ENCODE data around the gene CCDC187. TPM values are rescaled to one million over a fixed set of nuclear protein-coding genes. Genes with fewer than 3 reads are reported as not detected.
A peak's percentile ranks its signal among the peaks of the same experiment; 100 is the strongest.

Gene CCDC187
- total and polyA plus RNA-seq, 2 of the 13 experiments (the other 11 are each of a cell fraction or from before 2014, with no cell fraction given): 0.03 to 0.13 TPM

- TF ChIP-seq PATZ1 (CRISPR knock-in tag; IDR thresholded peaks at IDR 0.05) (0 out of 2 replicates have a peak, but pooled peaks have one; percentile 16), ZFP91 (CRISPR knock-in tag; IDR thresholded peaks at IDR 0.05; ENCODE audit: borderline replicate concordance) (peak; percentile 20; the same call in 1 of the 2 replicates), XRCC5 (optimal IDR thresholded peaks at IDR 0.05; ENCODE audit: low read length) (peak; percentile 35), ZNF232 (CRISPR knock-in tag; IDR thresholded peaks at IDR 0.05; ENCODE audit: borderline replicate concordance) (no peak)
These were observed 39.9 kb downstream of the CCDC187 start (continued) for GRCh38 chr9:136264031-136264430.

- no TSS peak for BruUV-seq (replicated peaks)
- 56% methylated on average over 3 of the region's 6 CpGs for WGBS (ENCODE audit: low lambda C conversion rate)
- in situ Hi-C loops (cut with HindIII; ENCODE audit: extremely low pct_ligation_motif_present, low pct_unique_long_range_greater_than_20kb): loop anchor here (25.0 kb wide), 1 partner anchor 275 kb away; no protein-coding TSS in a partner anchor
- FAIRE-seq (no peak), DNase-seq (ENCODE audit: low spot score) (no peak), ATAC-seq (no peak)
- no peaks in the 10 kb centered on the region for H3K9me3 ChIP-seq (ENCODE audit: low read length)
- no peak overlapping the region for H3K4me2 ChIP-seq (ENCODE audit: low read depth, low read length)
- no peak overlapping the region for H2AFZ ChIP-seq (ENCODE audit: low read length)
- peaks cover 16% of the 10 kb centered on the region for H3K4me1 ChIP-seq (ENCODE audit: insufficient read depth, low read length)
- POLR2A ChIA-PET: no interaction called here
- H3K27ac ChIP-seq (ENCODE audit: extremely low read length, insufficient read depth, low read length): no peak overlapping the region
- H3K4me3 ChIP-seq (replicated peaks in 1 of 3; ENCODE audit: insufficient read depth in 1 of 3, low read depth in 2 of 3, low read length in 3 of 3): no peak overlapping the region
- no peak overlapping the region for H3K9ac ChIP-seq (ENCODE audit: insufficient read depth, low read depth, low read length)
- intact Hi-C loops (cut with micrococcal nuclease; ENCODE audit: unreplicated experiment): no loop called here
- no peaks in the 10 kb centered on the region for H3K79me2 ChIP-seq (ENCODE audit: insufficient read depth, low read length)
- H4K20me1 ChIP-seq (ENCODE audit: insufficient read depth, low read length): no peaks in the 10 kb centered on the region
- CTCF ChIA-PET (ENCODE audit: low intra/inter-chr PET ratio, low total read pairs): no interaction called here
- H3K27me3 ChIP-seq (ENCODE audit: control insufficient read depth in 1 of 2, insufficient read depth in 2 of 2, low read length in 2 of 2): peaks cover 27 to 85% of the 10 kb centered on the region in 2 experiments; a peak in 4 of 5 replicates
- no peaks in the 10 kb centered on the region for H3K36me3 ChIP-seq (replicated peaks in 1 of 2; ENCODE audit: control insufficient read depth in 1 of 2, insufficient read depth in 2 of 2, low read length in 2 of 2)
- TF ChIP-seq ZNF143 (CRISPR knock-in tag; IDR thresholded peaks at IDR 0.05): no peak
- TF ChIP-seq ZNF646 (CRISPR knock-in tag; IDR thresholded peaks at IDR 0.05): no peak
- no peak for TF ChIP-seq MAFK (conservative IDR thresholded peaks at IDR 0.05 in 1 of 2, IDR thresholded peaks at IDR 0.05 in 1 of 2; ENCODE audit: low read length in 2 of 2)
- TF ChIP-seq CEBPZ (IDR thresholded peaks at IDR 0.05; ENCODE audit: low read length): no peak
These were observed 41.2 kb downstream of the CCDC187 start for GRCh38 chr9:136262671-136263178.
